Measurements from ENCODE around the gene HSPB9.

DNA sequence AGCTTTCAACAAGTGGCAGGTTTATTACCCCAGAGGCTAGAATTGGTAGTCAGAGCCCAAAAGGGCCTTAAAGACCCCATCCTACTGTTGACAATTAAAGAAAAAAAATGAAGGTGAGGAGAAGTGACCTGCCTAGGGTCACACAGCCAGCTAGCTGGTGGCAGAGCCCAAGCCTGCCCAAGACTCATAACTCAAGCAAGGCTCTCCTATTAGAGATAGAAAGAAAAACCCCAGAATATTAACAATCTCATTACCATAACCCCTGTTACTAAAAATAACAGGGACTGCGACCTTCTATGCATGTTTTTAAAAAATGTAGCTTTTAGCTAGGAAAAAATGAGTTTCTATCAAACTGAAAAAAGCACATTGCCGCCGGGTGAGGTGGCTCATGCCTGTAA lies 14.0 kb downstream of the HSPB9 start:
- TF ChIP-seq CTCF (conservative IDR thresholded peaks at IDR 0.05) = no peak
- TF ChIP-seq EZH2 (IDR thresholded peaks at IDR 0.05; ENCODE audit: low read depth) = no peak

All from PC-9 (cell line).